HCT116 (cell line): ENCODE measurements around the gene RASGEF1B. TPM values are rescaled to one million over a fixed set of nuclear protein-coding genes. Genes with fewer than 3 reads are reported as not detected.

Experiments
- ATAC-seq: fragments of 200-7000 bp; cut with Tn5 transposase; 2 replicates; pipeline ENCODE4 v1.9.1; 2020; ENCODE audit warnings: mild to moderate bottlenecking, moderate library complexity
- BruUV-seq: library from RNA; stranded (reverse); fragments of 400-500 nt; replicated peaks from 2 replicates; lab custom pipeline; 2021; lab: Mats Ljungman, UMichigan
- CTCF ChIA-PET: fragments of 300-600 bp; sonication (Branson Sonifier 250); formaldehyde crosslinking; loops from one replicate; lab custom pipeline; 2021; ENCODE audit warnings: antibody characterized with exemption; lab: Charles Lee
- POLR2A ChIA-PET: fragments of 300-600, 350-600 bp; sonication (Branson Sonifier 250); formaldehyde crosslinking; loops from one replicate; lab custom pipeline; 2021; ENCODE audit warnings: antibody characterized with exemption; lab: Charles Lee
- RAD21 ChIA-PET, 2 experiments: fragments of 300-600 bp; sonication (Branson Sonifier 250); formaldehyde crosslinking; loops; one replicate each; lab custom pipeline; 2023; ENCODE audit warnings: low total read pairs in 2 of 2; ENCODE audit not compliant: uncharacterized antibody in 2 of 2, unreplicated experiment in 2 of 2, low non-redundant PET in 1 of 2; lab: Charles Lee
- DNase-seq: peaks from one replicate; pipeline ENCODE4 v3.0.0-alpha.2; 2010; ENCODE audit warnings: low read depth, low spot score
- H2AFZ ChIP-seq: fragments of 200-600 bp; shearing (Covaris generic), sonication (generic); 2 replicates; pipeline ENCODE4 v1.6.1; 2017; ENCODE audit warnings: low read depth, mixed run types, mixed read lengths, antibody characterized with exemption, low read length; ENCODE audit not compliant: poor library complexity, severe bottlenecking
- H3K27ac ChIP-seq: 2 replicates; pipeline ENCODE4 v1.5.1; 2012; ENCODE audit warnings: low read depth, low read length
- H3K27me3 ChIP-seq: fragments of 200-600 bp; sonication (generic); 2 replicates; pipeline ENCODE4 v1.6.1; 2016; ENCODE audit warnings: mixed run types, low read length, mixed read lengths; ENCODE audit not compliant: insufficient read depth
- H3K36me3 ChIP-seq, 2 experiments: fragments of 200-500 bp in 1 of 2; fragments of 200-600 bp in 1 of 2; sonication (Bioruptor generic) in 1 of 2; sonication (generic) in 1 of 2; 2 replicates each; pipeline versions ENCODE4 v1.5.1 to v1.6.1; 2014 to 2016; ENCODE audit warnings: low read length in 2 of 2, inconsistent platforms in 1 of 2, mixed read lengths in 1 of 2, mixed run types in 1 of 2; ENCODE audit not compliant: insufficient read depth in 2 of 2, control insufficient read depth in 1 of 2
- H3K4me1 ChIP-seq, 2 experiments: fragments of 200-600 bp in 1 of 2; sonication (generic) in 1 of 2; 2 replicates each; pipeline versions ENCODE4 v1.5.1 to v1.6.1; 2012 to 2017; ENCODE audit warnings: low read length in 2 of 2, inconsistent platforms in 1 of 2, mild to moderate bottlenecking in 1 of 2, mixed read lengths in 1 of 2, mixed run types in 1 of 2, moderate library complexity in 1 of 2; ENCODE audit not compliant: insufficient read depth in 2 of 2, control insufficient read depth in 1 of 2
- H3K4me2 ChIP-seq: fragments of 200-600 bp; sonication (generic); 2 replicates; pipeline ENCODE4 v1.6.1; 2017; ENCODE audit warnings: mixed run types, low read length, mixed read lengths
- H3K4me3 ChIP-seq, 2 experiments: fragments of 200-600 bp in 1 of 2; sonication (generic) in 1 of 2; replicated peaks in 1 of 2; 2 replicates each; pipeline ENCODE4 v1.5.1; 2011 to 2016; ENCODE audit warnings: low read length in 2 of 2, control low read depth in 1 of 2, low read depth in 1 of 2, mild to moderate bottlenecking in 1 of 2, mixed read lengths in 1 of 2, mixed run types in 1 of 2
- H3K79me2 ChIP-seq: fragments of 200-600 bp; sonication (generic); 2 replicates; pipeline ENCODE4 v1.6.1; 2017; ENCODE audit warnings: mild to moderate bottlenecking, mixed run types, low read length, moderate library complexity, mixed read lengths; ENCODE audit not compliant: insufficient read depth
- H3K9ac ChIP-seq: fragments of 200-600 bp; sonication (generic); 2 replicates; pipeline ENCODE4 v1.6.1; 2016; ENCODE audit warnings: low read length, mixed read lengths
- H3K9me2 ChIP-seq: fragments of 200-600 bp; sonication (generic), shearing (Covaris generic); 2 replicates; pipeline ENCODE4 v1.6.1; 2017; ENCODE audit warnings: mixed run types, mild to moderate bottlenecking, moderate library complexity; ENCODE audit not compliant: insufficient read depth
- H3K9me3 ChIP-seq, 2 experiments: fragments of 200-500 bp in 1 of 2; fragments of 200-600 bp in 1 of 2; sonication (Bioruptor generic) in 1 of 2; sonication (generic) in 1 of 2; 2 replicates each; pipeline ENCODE4 v1.6.1; 2014 to 2017; ENCODE audit warnings: low read length in 2 of 2, mixed read lengths in 2 of 2, inconsistent platforms in 1 of 2, low read depth in 1 of 2, mild to moderate bottlenecking in 1 of 2, mixed run types in 1 of 2, moderate library complexity in 1 of 2; ENCODE audit not compliant: control insufficient read depth in 1 of 2, insufficient read depth in 1 of 2
- H4K20me1 ChIP-seq: fragments of 200-600 bp; sonication (generic), shearing (Covaris generic); 2 replicates; pipeline ENCODE4 v1.6.1; 2017; ENCODE audit warnings: mixed run types, mild to moderate bottlenecking, moderate library complexity; ENCODE audit not compliant: insufficient read depth
- CEBPB ChIP-seq: IDR thresholded peaks from 2 replicates; pipeline ENCODE4 v1.6.1; 2012; ENCODE audit warnings: low read depth
- ELF1 ChIP-seq: IDR thresholded peaks from 2 replicates; pipeline ENCODE4 v1.6.1; 2012; ENCODE audit warnings: low read depth, borderline replicate concordance
- EZH2phosphoT487 ChIP-seq: fragments of 200-600 bp; IDR thresholded peaks from 2 replicates; pipeline ENCODE4 v1.6.1; 2018; ENCODE audit warnings: antibody characterized with exemption, borderline replicate concordance
- JUND ChIP-seq: IDR thresholded peaks from 2 replicates; pipeline ENCODE4 v1.6.1; 2012
- MAX ChIP-seq: IDR thresholded peaks from 2 replicates; pipeline ENCODE4 v1.6.1; 2012
- POLR2A ChIP-seq: IDR thresholded peaks from 2 replicates; pipeline ENCODE4 v1.7.0; 2011; ENCODE audit warnings: borderline replicate concordance; ENCODE audit not compliant: insufficient read depth, insufficient read length; ENCODE audit errors: extremely low read depth
- RAD21 ChIP-seq: IDR thresholded peaks from 2 replicates; pipeline ENCODE4 v1.6.1; 2012; ENCODE audit warnings: low read depth, mild to moderate bottlenecking
- REST ChIP-seq: IDR thresholded peaks from 2 replicates; pipeline ENCODE4 v1.6.1; 2012; ENCODE audit warnings: low read depth
- TCF7L2 ChIP-seq: IDR thresholded peaks from 2 replicates; pipeline ENCODE4 v1.7.0; 2011; ENCODE audit warnings: borderline replicate concordance, inconsistent platforms; ENCODE audit not compliant: insufficient read depth, insufficient read length; ENCODE audit errors: extremely low read depth
- ZNF274 ChIP-seq: fragments of 200-500 bp; sonication (Bioruptor generic); IDR thresholded peaks from 2 replicates; pipeline ENCODE4 v1.6.1; 2014; ENCODE audit warnings: mild to moderate bottlenecking, low read depth, low read length, inconsistent platforms
- intact Hi-C: fragments of 100-400 bp; cut with micrococcal nuclease; formaldehyde crosslinking; loops from 2 replicates; pipeline ENCODE4 v1.10.0; 2022
- total RNA-seq: library from RNA; stranded (reverse); gene quantifications from one replicate; pipeline ENCODE4 v1.2.1, GENCODE V29; 2021; ENCODE audit not compliant: unreplicated experiment
- TF ChIP-seq, protein P1 (sequence below): IDR thresholded peaks from 2 replicates; pipeline ENCODE4 v1.6.1; 2012

RASGEF1B gene
- total RNA-seq, 1 experiment from 2014 or later = 0.25 TPM

GRCh38 chr4:81399306-81400086 is 72.2 kb downstream of the RASGEF1B start (continued):
- TF ChIP-seq REST (no peak), ZNF274 (no peak), EZH2phosphoT487 (no peak), CEBPB (no peak), JUND (no peak)

- no TSS peak for BruUV-seq
- Histone ChIP-seq H3K4me2 (no peak overlapping the region), H3K27me3 (peaks cover 46% of the 10 kb centered on the region), H3K4me1 (no peaks in the 10 kb centered on the region), H3K9ac (no peak overlapping the region), H3K27ac (no peak overlapping the region), H3K4me3 (no peak overlapping the region), H3K36me3 (no peaks in the 10 kb centered on the region), H3K9me2 (no peaks in the 10 kb centered on the region), H3K9me3 (no peaks in the 10 kb centered on the region), H4K20me1 (no peaks in the 10 kb centered on the region), H3K79me2 (no peaks in the 10 kb centered on the region), H2AFZ (no peak overlapping the region)
- ATAC-seq (no peak), DNase-seq (no peak)
- intact Hi-C loops = no loop called here
- no peak for TF ChIP-seq JUND
- no peak for TF ChIP-seq REST
- no peak for TF ChIP-seq TCF7L2
- no peak for TF ChIP-seq ELF1
- TF ChIP-seq ZNF274 = no peak
- TF ChIP-seq RAD21 = no peak
- TF ChIP-seq MAX = no peak
- TF ChIP-seq POLR2A = no peak
- TF ChIP-seq, protein P1, sequence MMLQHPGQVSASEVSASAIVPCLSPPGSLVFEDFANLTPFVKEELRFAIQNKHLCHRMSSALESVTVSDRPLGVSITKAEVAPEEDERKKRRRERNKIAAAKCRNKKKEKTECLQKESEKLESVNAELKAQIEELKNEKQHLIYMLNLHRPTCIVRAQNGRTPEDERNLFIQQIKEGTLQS = no peak
- no peak for TF ChIP-seq CEBPB
- TF ChIP-seq EZH2phosphoT487 = no peak
- POLR2A ChIA-PET = no interaction called here
- CTCF ChIA-PET = no interaction called here
- RAD21 ChIA-PET = no interaction called here
Observed at GRCh38 chr4:81398379-81398778, 73.3 kb downstream of the RASGEF1B start.
